ENCODE data around the gene ALKBH2.

Gene ALKBH2

DNA sequence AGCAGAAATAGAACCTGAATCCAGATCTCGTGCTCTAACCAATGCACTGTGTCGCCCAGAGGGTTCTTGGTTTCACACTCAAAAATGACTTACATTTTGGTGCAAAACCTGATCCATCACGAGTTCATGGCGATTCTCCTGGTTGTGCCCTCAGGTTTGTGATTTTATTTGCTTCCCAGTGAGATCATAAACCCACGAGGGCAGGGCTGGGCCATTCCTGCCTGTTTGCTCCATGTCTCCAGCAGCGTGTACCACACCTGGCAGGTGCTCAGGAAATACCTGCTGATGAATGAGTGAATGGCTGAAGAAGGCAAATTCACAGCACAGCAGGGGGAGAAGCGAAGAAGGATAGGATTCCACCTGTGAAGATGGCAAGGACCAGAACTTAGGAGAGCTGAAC lies 32.5 kb upstream of the ALKBH2 start:
- Histone ChIP-seq H3K4me1 (ENCODE audit: control insufficient read depth in 1 of 2, insufficient read depth in 1 of 2, low read depth in 1 of 2, low read length in 1 of 2) (peaks cover 0 to 3% of the 10 kb centered on the region in 2 experiments), H3K27me3 (peaks cover under 1% of the 10 kb centered on the region), H3K9me3 (no peaks in the 10 kb centered on the region), H3K4me3 (ENCODE audit: low read depth in 1 of 2, low read length in 1 of 2) (no peak overlapping the region), H3K27ac (no peak overlapping the region), H3K36me3 (no peaks in the 10 kb centered on the region)
- TF ChIP-seq, protein P1, sequence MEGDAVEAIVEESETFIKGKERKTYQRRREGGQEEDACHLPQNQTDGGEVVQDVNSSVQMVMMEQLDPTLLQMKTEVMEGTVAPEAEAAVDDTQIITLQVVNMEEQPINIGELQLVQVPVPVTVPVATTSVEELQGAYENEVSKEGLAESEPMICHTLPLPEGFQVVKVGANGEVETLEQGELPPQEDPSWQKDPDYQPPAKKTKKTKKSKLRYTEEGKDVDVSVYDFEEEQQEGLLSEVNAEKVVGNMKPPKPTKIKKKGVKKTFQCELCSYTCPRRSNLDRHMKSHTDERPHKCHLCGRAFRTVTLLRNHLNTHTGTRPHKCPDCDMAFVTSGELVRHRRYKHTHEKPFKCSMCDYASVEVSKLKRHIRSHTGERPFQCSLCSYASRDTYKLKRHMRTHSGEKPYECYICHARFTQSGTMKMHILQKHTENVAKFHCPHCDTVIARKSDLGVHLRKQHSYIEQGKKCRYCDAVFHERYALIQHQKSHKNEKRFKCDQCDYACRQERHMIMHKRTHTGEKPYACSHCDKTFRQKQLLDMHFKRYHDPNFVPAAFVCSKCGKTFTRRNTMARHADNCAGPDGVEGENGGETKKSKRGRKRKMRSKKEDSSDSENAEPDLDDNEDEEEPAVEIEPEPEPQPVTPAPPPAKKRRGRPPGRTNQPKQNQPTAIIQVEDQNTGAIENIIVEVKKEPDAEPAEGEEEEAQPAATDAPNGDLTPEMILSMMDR (IDR thresholded peaks at IDR 0.05), result no peak

DNA sequence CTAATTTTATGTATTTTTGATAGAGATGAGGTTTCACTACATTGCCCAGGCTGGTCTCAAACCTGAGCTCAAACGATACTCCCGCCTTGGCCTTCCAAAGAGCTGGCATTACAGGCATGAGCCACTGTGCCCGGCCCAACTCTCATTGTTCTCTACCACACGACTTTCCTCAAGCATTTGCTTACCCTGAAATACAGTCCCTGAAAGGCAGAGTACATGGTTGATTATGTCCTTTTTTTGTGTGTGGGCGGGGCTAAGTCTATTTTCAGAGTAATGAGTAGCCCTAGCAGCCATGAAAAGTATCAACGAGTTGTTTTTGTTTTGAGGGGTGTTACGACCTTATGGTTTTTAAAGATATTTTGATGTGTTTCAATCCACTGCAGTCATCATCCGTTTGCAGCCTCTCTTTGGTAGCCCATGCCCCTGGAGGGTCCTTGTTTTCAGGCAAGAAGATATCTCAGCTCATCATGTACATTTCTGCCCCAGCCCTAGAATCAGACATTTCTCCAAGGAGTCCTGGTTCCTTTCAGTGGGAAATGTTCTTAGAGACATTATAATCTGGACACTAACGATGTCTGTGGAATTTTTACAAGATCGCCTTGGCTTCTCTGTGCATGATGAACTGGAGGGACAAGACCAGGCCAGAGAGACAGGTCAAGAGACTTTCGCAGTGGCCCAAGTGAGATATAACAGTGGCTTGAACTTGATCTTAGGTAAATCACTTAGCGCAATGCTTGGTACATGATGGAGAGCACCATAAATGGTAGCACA lies 31.8 kb upstream of the ALKBH2 start:
- no peaks in the 10 kb centered on the region for H3K27me3 ChIP-seq
- no peak overlapping the region for H3K4me3 ChIP-seq (ENCODE audit: low read depth in 1 of 2, low read length in 1 of 2)
- no peak overlapping the region for H3K27ac ChIP-seq
- H3K9me3 ChIP-seq, result no peaks in the 10 kb centered on the region
- H3K4me1 ChIP-seq (ENCODE audit: control insufficient read depth in 1 of 2, insufficient read depth in 1 of 2, low read depth in 1 of 2, low read length in 1 of 2), result no peaks in the 10 kb centered on the region
- no peaks in the 10 kb centered on the region for H3K36me3 ChIP-seq
- TF ChIP-seq, protein P1 (IDR thresholded peaks at IDR 0.05), result no peak

DNA sequence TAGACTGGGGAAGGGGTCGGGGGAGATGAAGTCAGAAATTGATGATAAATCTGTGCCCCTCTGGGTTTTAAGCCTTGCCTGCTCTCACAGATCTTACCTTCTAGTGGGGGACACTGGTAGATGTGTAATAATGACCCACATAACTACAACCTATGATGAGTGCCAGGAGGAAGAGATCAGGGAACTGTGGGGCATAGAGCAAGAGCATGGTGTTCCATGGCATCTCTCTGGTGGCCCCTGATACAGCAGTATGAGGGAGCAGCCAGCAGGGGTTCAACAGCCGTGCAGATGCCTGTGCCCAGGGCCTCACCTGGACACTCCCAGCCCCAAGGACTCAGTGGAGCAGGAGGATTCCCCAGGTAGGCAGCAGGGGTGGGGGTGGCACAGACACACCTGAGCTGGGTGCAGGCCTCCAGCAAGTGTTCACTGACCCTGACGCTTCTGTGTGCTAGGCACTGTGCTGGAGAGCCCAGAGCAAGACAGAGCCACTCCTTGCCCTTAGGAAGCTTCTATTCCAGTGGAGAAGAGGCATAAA lies 28.1 kb upstream of the ALKBH2 start:
- Histone ChIP-seq H3K36me3 (no peaks in the 10 kb centered on the region), H3K27ac (no peak overlapping the region), H3K4me1 (ENCODE audit: control insufficient read depth in 1 of 2, insufficient read depth in 1 of 2, low read depth in 1 of 2, low read length in 1 of 2) (peaks cover 0 to 3% of the 10 kb centered on the region in 2 experiments), H3K4me3 (ENCODE audit: low read depth in 1 of 2, low read length in 1 of 2) (no peak overlapping the region), H3K9me3 (no peaks in the 10 kb centered on the region), H3K27me3 (no peaks in the 10 kb centered on the region)
- TF ChIP-seq, protein P1 (IDR thresholded peaks at IDR 0.05), result no peak

DNA sequence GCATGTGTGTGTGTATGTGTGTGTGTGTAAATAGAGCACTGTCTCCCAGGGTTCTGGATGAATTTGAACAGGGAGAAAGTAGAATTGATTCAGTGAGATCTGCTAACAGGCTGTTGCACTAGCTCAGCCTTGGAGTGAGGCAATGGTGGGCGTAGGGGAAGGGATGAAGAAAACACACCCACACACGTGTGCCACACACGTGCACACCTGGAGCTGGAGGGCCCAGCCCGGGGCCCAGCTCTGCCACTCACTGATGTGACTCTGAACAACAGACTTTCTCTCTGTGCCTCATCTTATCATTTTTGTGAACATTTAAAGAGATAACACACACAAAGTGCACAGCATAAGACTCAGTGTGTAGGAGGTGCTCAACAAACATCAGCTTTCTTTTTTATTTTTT lies 27.3 kb upstream of the ALKBH2 start:
- Histone ChIP-seq H3K27ac (no peak overlapping the region), H3K9me3 (no peaks in the 10 kb centered on the region), H3K4me3 (ENCODE audit: low read depth in 1 of 2, low read length in 1 of 2) (no peak overlapping the region), H3K36me3 (no peaks in the 10 kb centered on the region), H3K4me1 (ENCODE audit: control insufficient read depth in 1 of 2, insufficient read depth in 1 of 2, low read depth in 1 of 2, low read length in 1 of 2) (peaks cover 7 to 11% of the 10 kb centered on the region in 2 experiments), H3K27me3 (no peaks in the 10 kb centered on the region)
- TF ChIP-seq, protein P1 (IDR thresholded peaks at IDR 0.05), result no peak

DNA sequence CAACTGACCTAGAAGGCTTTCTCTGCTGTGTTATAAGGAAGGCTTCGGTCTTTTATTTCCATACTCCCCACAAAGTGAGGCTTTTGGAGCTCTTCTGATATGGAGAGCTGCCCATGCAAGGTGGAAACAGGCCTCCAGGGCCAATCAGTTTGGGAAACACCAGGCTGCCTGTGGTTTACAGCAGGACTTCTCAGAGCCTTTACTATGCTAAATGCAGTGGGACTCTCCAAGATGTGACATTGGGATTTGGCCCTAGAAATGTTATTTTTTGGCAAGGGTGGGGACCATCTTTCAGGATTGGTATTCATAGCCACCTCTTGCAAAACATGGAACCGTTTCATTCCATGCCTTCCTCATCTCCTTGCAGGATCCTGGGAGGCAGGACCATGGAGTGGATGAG lies 26.8 kb upstream of the ALKBH2 start:
- Histone ChIP-seq H3K27me3 (no peaks in the 10 kb centered on the region), H3K9me3 (no peaks in the 10 kb centered on the region), H3K27ac (no peak overlapping the region)

More for the DNA sequence above, 26.8 kb upstream of the ALKBH2 start:
- Histone ChIP-seq H3K36me3 (no peaks in the 10 kb centered on the region), H3K4me1 (ENCODE audit: control insufficient read depth in 1 of 2, insufficient read depth in 1 of 2, low read depth in 1 of 2, low read length in 1 of 2) (peaks cover 10 to 16% of the 10 kb centered on the region in 2 experiments), H3K4me3 (ENCODE audit: low read depth in 1 of 2, low read length in 1 of 2) (no peak overlapping the region)
- TF ChIP-seq, protein P1 (IDR thresholded peaks at IDR 0.05), result no peak

All from neutrophil (primary cell).